Mucosa of descending colon (tissue), 3 donors: Measurements from ENCODE around the gene ST6GALNAC3. TPM values are rescaled to one million over a fixed set of nuclear protein-coding genes. Genes with fewer than 3 reads are reported as not detected.

Experiments used
- ATAC-seq: fragments of 200-7000 bp; cut with Tn5 transposase; one replicate; pipeline ENCODE4 v1.9.1; 2020; ENCODE audit warnings: mild to moderate bottlenecking, moderate library complexity
- DNase-seq, 3 donors: peaks; one replicate each; pipeline ENCODE4 v3.0.0-alpha.2; 2020
- H3K36me3 ChIP-seq: fragments of 200-600 bp; one replicate; pipeline ENCODE4 v1.8.0; 2021; ENCODE audit warnings: low read depth, mild to moderate bottlenecking
- H3K4me1 ChIP-seq: fragments of 200-600 bp; one replicate; pipeline ENCODE4 v1.8.0; 2021; ENCODE audit warnings: low read depth, mild to moderate bottlenecking
- H3K4me3 ChIP-seq: fragments of 200-600 bp; one replicate; pipeline ENCODE4 v1.8.0; 2021; ENCODE audit warnings: mild to moderate bottlenecking
- H3K9me3 ChIP-seq: fragments of 200-600 bp; one replicate; pipeline ENCODE4 v1.8.0; 2021; ENCODE audit warnings: mild to moderate bottlenecking
- intact Hi-C, 2 donors: fragments of 100-400 bp; cut with DNase I in 1 of 2; cut with micrococcal nuclease in 1 of 2; formaldehyde crosslinking; loops; one replicate each; pipeline versions ENCODE4 v1.11.0 to v1.11.1; 2022; cut with DNase I, micrococcal nuclease
- total RNA-seq, 3 donors: library from RNA; stranded (reverse); fragmentation: NEBNext Ultra II Directional in 2 of 3; extraction: Animal tissue kit (Norgen Biotek cat#: 25700) in 2 of 3; gene quantifications; one replicate each; pipeline versions ENCODE4 v1.2.1 to v1.2.4, GENCODE V29; 2021 to 2023
- TF ChIP-seq, protein P1 (sequence below): fragments of 200-600 bp; IDR thresholded peaks from one replicate; pipeline ENCODE4 v1.8.0; 2022; ENCODE audit warnings: antibody characterized with exemption, mild to moderate bottlenecking
- donor health status: DM: no; HTN: no; CAD: no; lungs with moderate emphysema.
- donor health status: DM: no; HTN: no; CAD: no.
- donor health status: DM: no; HTN: yes; CAD: no.

ST6GALNAC3 gene
- total RNA-seq, 3 donors from 2014 or later: 5.4 to 9.0 (median 6.7) TPM

GRCh38 chr1:76154206-76154956 is 79.8 kb downstream of the ST6GALNAC3 start:
- TF ChIP-seq, protein P1, sequence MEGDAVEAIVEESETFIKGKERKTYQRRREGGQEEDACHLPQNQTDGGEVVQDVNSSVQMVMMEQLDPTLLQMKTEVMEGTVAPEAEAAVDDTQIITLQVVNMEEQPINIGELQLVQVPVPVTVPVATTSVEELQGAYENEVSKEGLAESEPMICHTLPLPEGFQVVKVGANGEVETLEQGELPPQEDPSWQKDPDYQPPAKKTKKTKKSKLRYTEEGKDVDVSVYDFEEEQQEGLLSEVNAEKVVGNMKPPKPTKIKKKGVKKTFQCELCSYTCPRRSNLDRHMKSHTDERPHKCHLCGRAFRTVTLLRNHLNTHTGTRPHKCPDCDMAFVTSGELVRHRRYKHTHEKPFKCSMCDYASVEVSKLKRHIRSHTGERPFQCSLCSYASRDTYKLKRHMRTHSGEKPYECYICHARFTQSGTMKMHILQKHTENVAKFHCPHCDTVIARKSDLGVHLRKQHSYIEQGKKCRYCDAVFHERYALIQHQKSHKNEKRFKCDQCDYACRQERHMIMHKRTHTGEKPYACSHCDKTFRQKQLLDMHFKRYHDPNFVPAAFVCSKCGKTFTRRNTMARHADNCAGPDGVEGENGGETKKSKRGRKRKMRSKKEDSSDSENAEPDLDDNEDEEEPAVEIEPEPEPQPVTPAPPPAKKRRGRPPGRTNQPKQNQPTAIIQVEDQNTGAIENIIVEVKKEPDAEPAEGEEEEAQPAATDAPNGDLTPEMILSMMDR: peak; percentile 96
- H3K9me3 ChIP-seq: no peaks in the 10 kb centered on the region
- ATAC-seq (peak; percentile 97), DNase-seq (peak; percentile 77 to 85 (median 78))
- intact Hi-C loops: loop anchor here in 1 of 2 donors (10.0 kb wide), 1 partner anchor 1380 kb away; no protein-coding TSS in a partner anchor
- H3K36me3 ChIP-seq: no peaks in the 10 kb centered on the region
- no peak overlapping the region for H3K4me3 ChIP-seq
- peaks cover 4% of the 10 kb centered on the region for H3K4me1 ChIP-seq

- no peak overlapping the region for H3K4me3 ChIP-seq
- H3K4me1 ChIP-seq: peaks cover 4% of the 10 kb centered on the region
- H3K36me3 ChIP-seq: no peaks in the 10 kb centered on the region
- no peaks in the 10 kb centered on the region for H3K9me3 ChIP-seq
- ATAC-seq (no peak), DNase-seq (no peak)
- TF ChIP-seq, protein P1: no peak
- intact Hi-C loops: loop anchor here (5.0 to 10.0 kb wide), 2 partner anchors 970 to 1378 kb away; no protein-coding TSS in a partner anchor
Measured at GRCh38 chr1:76156987-76157386, 82.4 kb downstream of the ST6GALNAC3 start.

DNA sequence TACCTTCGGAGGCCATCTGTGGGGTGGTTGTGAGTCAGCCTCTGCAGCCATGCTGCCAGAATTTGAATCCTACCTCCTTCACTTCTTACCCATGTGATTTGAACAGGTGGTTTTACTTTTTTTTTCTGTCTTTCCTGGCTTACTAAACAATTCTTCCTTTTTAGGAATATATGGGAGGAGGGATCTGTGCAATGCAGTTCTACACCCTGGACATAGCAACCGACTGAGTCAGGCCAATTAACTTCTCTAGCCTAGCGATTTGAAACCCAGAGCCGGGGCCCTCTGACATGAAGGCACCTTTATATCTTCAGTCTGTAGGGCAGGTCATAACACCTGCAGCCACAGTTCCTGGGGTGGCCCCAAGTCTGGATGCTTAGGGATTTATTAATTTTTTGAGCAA is 83.6 kb downstream of the ST6GALNAC3 start:
- Histone ChIP-seq H3K9me3 (no peaks in the 10 kb centered on the region), H3K36me3 (no peaks in the 10 kb centered on the region), H3K4me3 (no peak overlapping the region), H3K4me1 (peaks cover 4% of the 10 kb centered on the region)
- no peak for DNase-seq
- intact Hi-C loops: loop anchor here (5.0 to 10.0 kb wide), 2 partner anchors 969 to 1377 kb away; no protein-coding TSS in a partner anchor
- TF ChIP-seq, protein P1: no peak
- no peak for ATAC-seq

DNA sequence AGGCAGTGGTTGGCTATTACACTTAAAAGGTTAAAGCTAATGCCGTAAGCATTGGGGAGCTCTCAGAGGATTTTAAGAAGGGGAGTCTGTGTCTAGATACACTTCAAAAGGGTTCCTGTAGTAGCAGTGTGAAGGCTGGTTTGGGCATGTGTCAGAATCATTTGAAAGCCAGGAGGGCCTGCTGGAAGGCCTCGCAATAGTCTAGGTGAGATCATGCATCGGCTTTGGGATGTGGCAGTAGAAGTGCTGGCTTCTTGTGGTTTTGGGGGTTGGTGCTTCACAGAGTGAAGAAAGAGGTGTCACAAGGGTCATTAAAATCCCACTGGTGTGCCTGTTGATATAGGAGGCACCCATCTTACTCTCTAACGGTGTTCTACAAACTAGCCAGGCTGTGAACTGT is 85.7 kb downstream of the ST6GALNAC3 start:
- DNase-seq (no peak), ATAC-seq (no peak)
- H3K9me3 ChIP-seq: no peaks in the 10 kb centered on the region
- H3K36me3 ChIP-seq: no peaks in the 10 kb centered on the region
- intact Hi-C loops: no loop called here
- TF ChIP-seq, protein P1: no peak
- no peaks in the 10 kb centered on the region for H3K4me1 ChIP-seq
- H3K4me3 ChIP-seq: no peak overlapping the region

DNA sequence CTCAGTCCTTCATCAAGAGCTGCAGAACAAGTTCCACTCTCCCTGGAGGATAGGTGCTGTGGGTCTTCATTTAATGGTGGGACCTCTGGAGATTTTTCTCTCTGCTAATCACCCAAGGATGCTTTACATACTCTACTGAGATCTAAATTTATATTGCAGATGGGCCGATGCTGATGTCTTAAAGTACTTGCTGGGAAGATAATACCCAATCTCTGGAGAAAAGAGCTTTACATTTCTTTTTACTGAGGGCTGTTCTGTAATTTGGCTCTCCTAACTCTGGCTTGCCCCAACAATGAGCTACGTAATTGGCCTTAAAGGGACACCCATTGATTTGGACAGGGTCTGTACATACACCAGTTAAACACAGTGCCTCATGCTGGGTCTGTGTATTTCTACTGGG is 86.9 kb downstream of the ST6GALNAC3 start:
- ATAC-seq: no peak
- intact Hi-C loops: no loop called here

More for the DNA sequence above, 86.9 kb downstream of the ST6GALNAC3 start:
- H3K36me3 ChIP-seq: no peaks in the 10 kb centered on the region
- TF ChIP-seq, protein P1: no peak
- DNase-seq: no peak
- no peaks in the 10 kb centered on the region for H3K9me3 ChIP-seq
- H3K4me1 ChIP-seq: no peaks in the 10 kb centered on the region
- H3K4me3 ChIP-seq: no peak overlapping the region
